ENCODE data around the gene MAP2K7. TPM values are rescaled to one million over a fixed set of nuclear protein-coding genes. Genes with fewer than 3 reads are reported as not detected.

The MAP2K7 gene
- total RNA-seq, 2 experiments from 2014 or later, result 36.8 to 37.0 TPM

- Mint-ChIP-seq H3K4me3 (no peak overlapping the region), H3K27ac (no peak overlapping the region), H3K36me3 (ENCODE audit: low read depth) (peaks cover 12% of the 10 kb centered on the region), H3K27me3 (peaks cover 1% of the 10 kb centered on the region), H3K9me3 (no peaks in the 10 kb centered on the region), H3K4me1 (ENCODE audit: low read depth) (peaks cover 23% of the 10 kb centered on the region)
- ATAC-seq (no peak), DNase-seq (no peak)
- ChIA-PET CTCF (interaction anchor here (1.1 kb wide), 1 partner anchor 356 kb away, joined by 3 read pairs; no protein-coding TSS in a partner anchor), POLR2A (interaction anchor here (0.9 to 4.8 kb wide), 3 partner anchors 18 to 56 kb away, joined by 3 to 38 read pairs (median 5); partner anchors contain the start of gene TIMM44)
- no peak for TF ChIP-seq CTCF (IDR thresholded peaks at IDR 0.05)
- intact Hi-C loops (cut with micrococcal nuclease), result loop anchor here (10.0 kb wide), 1 partner anchor 70 kb away; no protein-coding TSS in a partner anchor
Measured at GRCh38 chr19:7924651-7925170, 21.0 kb downstream of the MAP2K7 start.

- no peaks in the 10 kb centered on the region for H3K27me3 Mint-ChIP-seq
- ATAC-seq, result peak; percentile 47
- H3K27ac Mint-ChIP-seq, result no peak overlapping the region
- peak overlapping the region; percentile 56 for H3K4me3 Mint-ChIP-seq
- no peaks in the 10 kb centered on the region for H3K9me3 Mint-ChIP-seq
- peak; percentile 95 for TF ChIP-seq CTCF (IDR thresholded peaks at IDR 0.05)
- CTCF ChIA-PET, result no interaction called here
- peaks cover 19% of the 10 kb centered on the region for H3K4me1 Mint-ChIP-seq (ENCODE audit: low read depth)
- peaks cover 13% of the 10 kb centered on the region for H3K36me3 Mint-ChIP-seq (ENCODE audit: low read depth)
- peak; percentile 91 for DNase-seq
- POLR2A ChIA-PET, result interaction anchor here (1.8 to 7.7 kb wide), 2 partner anchors 8 to 17 kb away, joined by 12 to 81 read pairs; partner anchors contain the start of gene TIMM44
- intact Hi-C loops (cut with micrococcal nuclease), result loop anchor here (10.0 kb wide), 1 partner anchor 71 kb away; no protein-coding TSS in a partner anchor
Measured at GRCh38 chr19:7925171-7925851, 21.6 kb downstream of the MAP2K7 start.

GRCh38 chr19:7926021-7926726 lies 22.5 kb downstream of the MAP2K7 start, which contains the start of gene CTXN1:
Gene CTXN1 (minus strand): TSS chr19:7926135. CDS start chr19:7925538, 597 bp downstream.
- TF ChIP-seq CTCF (IDR thresholded peaks at IDR 0.05), result no peak
- ATAC-seq (peak; percentile 62), DNase-seq (peak; percentile 78)
- Mint-ChIP-seq H3K36me3 (ENCODE audit: low read depth) (peaks cover 20% of the 10 kb centered on the region), H3K4me1 (ENCODE audit: low read depth) (peaks cover 16% of the 10 kb centered on the region), H3K4me3 (peak within 1 kb of the TSS; percentile 56), H3K9me3 (no peaks in the 10 kb centered on the region), H3K27me3 (no peaks in the 10 kb centered on the region), H3K27ac (no peak within 1 kb of the TSS)
- ChIA-PET CTCF (interaction anchor here (0.9 kb wide), 1 partner anchor 22 kb away, joined by 3 read pairs; the partner anchor contains the start of gene MAP2K7), POLR2A (interaction anchor here (0.7 to 7.7 kb wide), 4 partner anchors 9 to 16 kb away, joined by 3 to 81 read pairs (median 8); partner anchors contain the start of gene TIMM44)
- intact Hi-C loops (cut with micrococcal nuclease), result loop anchor here (10.0 kb wide), 1 partner anchor 71 kb away; no protein-coding TSS in a partner anchor

- intact Hi-C loops (cut with micrococcal nuclease), result loop anchor here (10.0 kb wide), 1 partner anchor 72 kb away; no protein-coding TSS in a partner anchor
- ATAC-seq, result no peak
- TF ChIP-seq CTCF (IDR thresholded peaks at IDR 0.05), result no peak
- CTCF ChIA-PET, result interaction anchor here (0.9 kb wide), 1 partner anchor 23 kb away, joined by 3 read pairs; the partner anchor contains the start of gene MAP2K7
- peaks cover 16% of the 10 kb centered on the region for H3K4me1 Mint-ChIP-seq (ENCODE audit: low read depth)
- POLR2A ChIA-PET, result interaction anchor here (0.7 to 7.7 kb wide), 5 partner anchors 8 to 16 kb away, joined by 3 to 81 read pairs (median 12); partner anchors contain the start of gene TIMM44
- no peaks in the 10 kb centered on the region for H3K9me3 Mint-ChIP-seq
- no peaks in the 10 kb centered on the region for H3K27me3 Mint-ChIP-seq
- DNase-seq, result no peak
- peaks cover 22% of the 10 kb centered on the region for H3K36me3 Mint-ChIP-seq (ENCODE audit: low read depth)
- H3K4me3 Mint-ChIP-seq, result peak overlapping the region; percentile 44
- no peak overlapping the region for H3K27ac Mint-ChIP-seq
Measured at GRCh38 chr19:7926727-7927604, 23.3 kb downstream of the MAP2K7 start.
